Tongue (tissue), 2 donors: ENCODE measurements around the gene TAF6. TPM values are rescaled to one million over a fixed set of nuclear protein-coding genes. Genes with fewer than 3 reads are reported as not detected.

Source experiments
- DNase-seq: peaks from one replicate; pipeline ENCODE4 v3.0.0-alpha.2; 2015
- total RNA-seq: library from RNA; depleted of rRNA; stranded (reverse); fragments of >200 nt; gene quantifications from one replicate; pipeline ENCODE4 v1.2.3, GENCODE V29; 2014

TAF6 gene
- total RNA-seq, 1 donor from 2014 or later, result 38.6 TPM

DNA sequence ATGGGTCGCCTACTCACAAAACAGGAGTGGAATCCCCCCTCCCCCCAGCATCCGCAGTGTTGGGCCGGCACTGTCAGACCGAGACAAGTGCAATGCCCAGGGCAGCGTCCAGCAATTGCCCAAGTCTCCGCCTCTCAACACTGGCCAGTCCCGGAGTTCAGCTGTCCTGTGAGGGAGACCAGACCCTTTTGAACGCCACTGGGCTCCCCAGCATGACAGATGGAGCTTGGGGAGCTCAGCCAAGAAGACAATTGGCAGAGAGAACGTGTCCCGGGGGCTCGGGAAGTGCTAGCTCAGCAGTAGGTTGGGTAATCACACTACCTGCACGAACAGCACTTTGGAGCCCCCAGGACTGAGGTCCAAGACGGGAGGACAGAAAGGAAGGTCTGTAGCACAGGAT is 25.7 kb downstream of the TAF6 start:
- DNase-seq, result no peak

DNA sequence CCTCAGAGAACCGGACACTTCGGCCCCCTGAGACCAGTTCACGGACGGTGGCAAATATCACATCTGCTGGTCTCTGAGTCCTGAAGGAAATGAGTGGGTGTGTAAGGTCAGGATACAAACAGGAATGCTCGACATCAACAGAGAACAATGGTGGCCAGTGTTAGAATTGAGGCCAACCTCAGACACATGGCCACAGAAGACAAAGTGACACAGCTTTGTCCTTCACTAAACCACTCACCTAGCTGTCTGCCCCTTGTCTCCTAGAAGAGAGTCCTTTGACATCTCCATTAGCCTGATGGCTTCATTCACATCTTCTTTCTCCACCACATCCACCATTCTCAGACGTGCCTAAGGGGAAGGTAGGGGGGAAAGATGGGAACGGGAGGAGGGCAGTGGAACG is 26.1 kb downstream of the TAF6 start:
- no peak for DNase-seq

GRCh38 chr7:100091411-100092181 is 27.6 kb downstream of the TAF6 start:
- no peak for DNase-seq

GRCh38 chr7:100090527-100091410 is 28.4 kb downstream of the TAF6 start:
- DNase-seq, result no peak

GRCh38 chr7:100089458-100090196 is 29.5 kb downstream of the TAF6 start:
- DNase-seq, result no peak

GRCh38 chr7:100088621-100089457 is 30.3 kb downstream of the TAF6 start, which contains the start of gene COPS6:
COPS6 (plus strand) TSS chr7:100088969; CDS start chr7:100088991, 22 bp downstream.
- peak; percentile 90 for DNase-seq

GRCh38 chr7:100088095-100088620 is 31.0 kb downstream of the TAF6 start:
- DNase-seq, result no peak

- DNase-seq, result no peak
Measured at GRCh38 chr7:100087055-100087750, 32.0 kb downstream of the TAF6 start.

- no peak for DNase-seq
Measured at GRCh38 chr7:100085515-100085914, 33.6 kb downstream of the TAF6 start.

DNA sequence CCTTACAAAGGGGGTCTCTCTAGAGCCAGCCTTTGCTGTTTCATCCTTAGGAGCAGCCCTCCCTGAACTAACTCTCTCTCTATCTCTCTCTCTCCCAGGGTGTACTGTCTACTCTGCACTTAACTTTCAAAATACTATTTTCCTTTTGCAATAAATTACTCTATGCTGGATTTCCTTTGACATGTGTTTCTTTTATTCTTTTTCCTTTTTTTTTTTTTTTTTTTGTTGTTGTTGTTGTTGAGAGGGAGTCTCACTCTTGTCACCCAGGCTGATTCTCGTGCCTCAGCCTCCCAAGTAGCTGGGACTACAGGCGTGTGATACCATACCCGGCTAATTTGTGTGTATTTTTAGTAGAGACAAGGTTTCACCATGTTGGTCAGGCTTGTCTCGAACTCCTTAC is 36.2 kb downstream of the TAF6 start:
- no peak for DNase-seq

DNA sequence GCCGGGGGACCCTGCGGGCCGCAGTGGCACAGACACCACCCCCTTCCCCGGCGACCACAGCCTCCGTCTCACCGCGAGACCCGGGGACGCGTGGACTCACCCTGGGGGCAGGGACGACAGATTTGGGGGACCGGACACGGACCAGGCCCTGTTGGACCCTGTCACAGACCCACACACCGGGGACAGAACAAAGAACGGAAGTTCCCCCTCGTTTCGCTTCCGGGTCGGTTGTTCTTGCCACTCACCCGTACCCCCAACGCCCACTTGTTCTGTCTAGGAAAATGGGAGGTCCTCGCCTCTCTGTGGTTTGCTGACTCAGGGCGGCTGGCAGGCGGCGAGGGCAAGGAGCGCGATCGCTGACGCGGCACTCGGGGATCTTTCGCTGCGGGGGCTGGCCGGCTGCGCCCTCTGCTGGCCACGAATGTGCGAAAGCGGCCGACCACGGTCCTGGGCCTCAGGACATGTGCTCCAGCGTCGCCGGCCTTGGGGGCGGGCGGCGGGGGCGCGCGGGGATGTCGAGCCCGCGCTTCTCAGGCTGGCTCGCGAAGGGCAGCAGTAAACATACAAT is 37.5 kb downstream of the TAF6 start, which contains the start of gene ZNF3:
Gene ZNF3, minus strand, starts transcription at position 189 of the 568 bp plus-strand sequence. CDS start 4,366 bp downstream, outside the sequence.
- peak; percentile 99 for DNase-seq

DNA sequence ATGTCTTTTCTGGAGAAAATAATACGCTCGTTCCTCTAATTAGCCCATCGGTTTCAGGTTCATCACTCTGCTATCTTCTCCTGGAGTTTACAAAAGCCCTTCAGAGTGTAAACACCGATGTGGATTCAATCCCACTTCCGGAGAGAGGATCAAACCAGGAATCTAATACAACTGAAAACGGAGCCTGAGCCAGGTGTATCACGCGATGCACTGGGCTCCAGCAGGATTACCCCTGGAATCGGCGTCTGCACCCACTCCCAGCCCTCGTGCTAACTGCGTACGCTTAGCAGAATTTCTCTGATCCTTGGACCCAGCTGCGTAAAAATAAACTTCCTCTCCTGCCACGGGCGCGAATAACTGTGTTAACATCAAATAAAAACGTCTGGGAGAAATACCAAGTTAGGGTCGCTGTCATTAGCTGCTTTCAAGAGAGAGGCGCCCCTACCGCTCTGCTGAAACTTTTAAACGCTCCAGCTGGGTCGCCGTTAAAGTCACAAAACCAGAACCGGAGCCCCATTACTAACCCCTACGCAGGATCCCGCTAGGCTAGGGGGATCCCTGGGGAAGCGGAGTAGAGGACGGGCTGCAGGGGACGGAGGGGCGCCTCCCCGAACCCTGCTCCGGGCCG is 38.1 kb downstream of the TAF6 start:
- DNase-seq, result no peak

DNA sequence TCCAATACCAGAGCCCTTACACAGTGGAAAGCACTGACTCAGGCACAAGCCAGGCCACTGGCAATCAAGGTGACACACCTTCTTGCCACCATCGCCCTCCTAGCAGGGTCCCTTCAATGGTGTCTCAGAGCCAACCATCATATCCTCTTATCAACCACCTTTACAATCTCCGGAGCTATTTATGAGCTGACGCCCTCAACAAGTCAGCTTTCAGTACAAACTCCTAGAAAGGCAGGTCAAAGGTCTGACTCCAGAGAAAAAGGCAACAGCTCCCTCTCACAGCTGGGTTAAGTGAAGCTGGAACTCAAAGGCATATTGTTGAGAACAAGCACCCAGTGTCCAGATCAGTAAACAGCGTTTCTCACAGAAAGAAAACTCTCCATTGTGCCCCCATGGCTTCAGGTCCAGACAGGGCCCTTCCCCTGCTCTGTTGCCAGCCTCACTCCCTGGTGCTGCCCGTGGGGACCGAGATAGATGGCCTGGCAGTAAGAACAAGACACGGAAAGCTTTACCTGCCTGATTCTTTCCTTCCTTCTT is 40.1 kb downstream of the TAF6 start:
- no peak for DNase-seq

DNA sequence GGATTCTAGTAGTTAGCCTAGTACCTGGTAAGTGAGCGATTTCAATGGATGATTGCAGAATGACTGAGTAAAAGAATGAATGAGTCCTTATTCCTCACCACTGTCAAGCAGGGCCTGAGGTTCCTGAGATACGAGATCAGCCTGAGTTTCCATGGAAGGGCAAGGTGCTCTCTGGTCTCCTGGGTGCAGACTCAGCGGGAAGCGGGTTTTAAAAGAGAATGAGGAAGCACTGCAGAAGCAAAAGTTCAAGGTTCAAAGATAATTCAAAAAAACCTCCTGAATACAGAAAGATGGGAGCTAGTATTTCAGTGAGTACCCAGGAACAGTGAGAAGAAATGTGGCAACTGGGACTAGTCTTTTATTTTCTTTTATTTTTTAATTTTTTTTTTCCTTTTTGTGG is 42.0 kb downstream of the TAF6 start:
- no peak for DNase-seq

- DNase-seq, result no peak
Measured at GRCh38 chr7:100075418-100075817, 43.7 kb downstream of the TAF6 start.

DNA sequence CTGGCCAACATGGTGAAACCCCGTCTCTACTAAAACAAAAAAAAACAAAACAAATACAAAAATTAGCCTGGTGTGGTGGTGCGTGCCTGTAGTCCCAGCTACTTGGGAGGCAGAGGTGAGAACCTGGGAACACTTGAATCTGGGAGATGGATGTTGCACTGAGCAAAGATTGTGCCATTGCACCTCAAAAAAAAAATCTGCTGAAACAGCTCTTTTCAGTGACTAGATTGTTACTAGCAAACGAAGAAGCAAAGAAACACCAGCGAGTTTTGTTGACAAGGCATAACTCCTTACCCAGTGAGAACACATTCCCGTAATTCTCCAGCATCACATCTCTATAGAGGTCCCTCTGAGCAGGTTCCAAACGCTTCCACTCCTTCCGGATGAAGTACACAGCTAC is 44.3 kb downstream of the TAF6 start:
- DNase-seq, result no peak

GRCh38 chr7:100072462-100072861 is 46.7 kb downstream of the TAF6 start:
- no peak for DNase-seq

- no peak for DNase-seq
Measured at GRCh38 chr7:100071018-100071723, 48.0 kb downstream of the TAF6 start.

- no peak for DNase-seq
Measured at GRCh38 chr7:100069991-100070390, 49.2 kb downstream of the TAF6 start.
